Mucosa of descending colon (tissue), 3 donors: ENCODE results near the gene CCDC157. TPM values are rescaled to one million over a fixed set of nuclear protein-coding genes. Genes with fewer than 3 reads are reported as not detected.
A peak's percentile ranks its signal among the peaks of the same experiment; 100 is the strongest.
"Not testable (repeated sequence)": the region's sequence is repeated elsewhere in the genome, so short reads cannot be mapped to it uniquely, and the experiment has no call there.

Experiments
- ATAC-seq: fragments of 200-7000 bp; cut with Tn5 transposase; one replicate; pipeline ENCODE4 v1.9.1; 2020; ENCODE audit warnings: mild to moderate bottlenecking, moderate library complexity
- DNase-seq, 3 donors: peaks; one replicate each; pipeline ENCODE4 v3.0.0-alpha.2; 2020
- H3K36me3 ChIP-seq: fragments of 200-600 bp; one replicate; pipeline ENCODE4 v1.8.0; 2021; ENCODE audit warnings: low read depth, mild to moderate bottlenecking
- H3K4me1 ChIP-seq: fragments of 200-600 bp; one replicate; pipeline ENCODE4 v1.8.0; 2021; ENCODE audit warnings: low read depth, mild to moderate bottlenecking
- H3K4me3 ChIP-seq: fragments of 200-600 bp; one replicate; pipeline ENCODE4 v1.8.0; 2021; ENCODE audit warnings: mild to moderate bottlenecking
- H3K9me3 ChIP-seq: fragments of 200-600 bp; one replicate; pipeline ENCODE4 v1.8.0; 2021; ENCODE audit warnings: mild to moderate bottlenecking
- intact Hi-C, 2 donors: fragments of 100-400 bp; cut with DNase I in 1 of 2; cut with micrococcal nuclease in 1 of 2; formaldehyde crosslinking; loops; one replicate each; pipeline versions ENCODE4 v1.11.0 to v1.11.1; 2022; cut with DNase I, micrococcal nuclease
- total RNA-seq, 3 donors: library from RNA; stranded (reverse); fragmentation: NEBNext Ultra II Directional in 2 of 3; extraction: Animal tissue kit (Norgen Biotek cat#: 25700) in 2 of 3; gene quantifications; one replicate each; pipeline versions ENCODE4 v1.2.1 to v1.2.4, GENCODE V29; 2021 to 2023
- TF ChIP-seq, protein P1 (sequence below): fragments of 200-600 bp; IDR thresholded peaks from one replicate; pipeline ENCODE4 v1.8.0; 2022; ENCODE audit warnings: antibody characterized with exemption, mild to moderate bottlenecking
- donor health status: DM: no; HTN: no; CAD: no; lungs with moderate emphysema.
- donor health status: DM: no; HTN: no; CAD: no.
- donor health status: DM: no; HTN: yes; CAD: no.

CCDC157 gene
- total RNA-seq, 3 donors from 2014 or later = 1.6 to 2.2 (median 1.8) TPM

DNA sequence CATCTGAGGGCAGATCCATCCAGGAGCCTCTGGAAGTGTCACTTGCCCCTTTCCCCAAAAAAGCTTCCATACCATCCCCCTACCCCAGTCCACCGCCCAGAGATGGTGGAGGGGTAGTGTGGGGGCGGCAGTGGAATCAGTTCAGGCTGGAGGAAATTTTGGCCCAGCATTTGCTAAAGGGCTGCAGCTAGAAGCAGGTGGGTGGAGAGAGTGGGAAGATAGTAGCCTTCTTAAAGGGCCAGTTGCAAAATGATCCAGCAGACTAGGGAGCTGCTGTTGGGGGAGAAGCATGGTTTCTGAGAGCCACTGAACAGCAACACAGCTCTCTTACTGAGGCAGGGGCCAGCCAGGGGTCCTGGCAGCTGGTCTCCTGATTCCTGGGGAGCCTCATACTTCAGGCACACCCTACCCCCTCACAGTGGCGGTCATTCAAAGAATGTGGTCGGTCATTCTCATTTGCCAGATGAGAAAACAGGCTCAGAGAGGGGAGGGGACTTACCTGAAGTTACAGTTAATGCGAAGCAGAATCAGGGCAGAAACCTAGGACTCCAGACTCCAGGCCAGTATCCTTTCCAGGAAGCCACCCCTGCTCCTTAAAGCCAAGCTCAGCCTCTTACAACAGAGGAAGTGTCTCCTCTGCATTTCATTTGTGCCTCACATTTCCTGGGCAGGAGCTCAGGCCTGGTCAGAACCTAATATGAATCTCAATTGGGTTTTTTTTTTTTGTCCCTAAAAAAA lies 45.4 kb downstream of the CCDC157 start:
- Histone ChIP-seq H3K9me3 (no peaks in the 10 kb centered on the region), H3K4me1 (peaks cover 6% of the 10 kb centered on the region), H3K36me3 (no peaks in the 10 kb centered on the region), H3K4me3 (no peak overlapping the region)
- TF ChIP-seq, protein P1, sequence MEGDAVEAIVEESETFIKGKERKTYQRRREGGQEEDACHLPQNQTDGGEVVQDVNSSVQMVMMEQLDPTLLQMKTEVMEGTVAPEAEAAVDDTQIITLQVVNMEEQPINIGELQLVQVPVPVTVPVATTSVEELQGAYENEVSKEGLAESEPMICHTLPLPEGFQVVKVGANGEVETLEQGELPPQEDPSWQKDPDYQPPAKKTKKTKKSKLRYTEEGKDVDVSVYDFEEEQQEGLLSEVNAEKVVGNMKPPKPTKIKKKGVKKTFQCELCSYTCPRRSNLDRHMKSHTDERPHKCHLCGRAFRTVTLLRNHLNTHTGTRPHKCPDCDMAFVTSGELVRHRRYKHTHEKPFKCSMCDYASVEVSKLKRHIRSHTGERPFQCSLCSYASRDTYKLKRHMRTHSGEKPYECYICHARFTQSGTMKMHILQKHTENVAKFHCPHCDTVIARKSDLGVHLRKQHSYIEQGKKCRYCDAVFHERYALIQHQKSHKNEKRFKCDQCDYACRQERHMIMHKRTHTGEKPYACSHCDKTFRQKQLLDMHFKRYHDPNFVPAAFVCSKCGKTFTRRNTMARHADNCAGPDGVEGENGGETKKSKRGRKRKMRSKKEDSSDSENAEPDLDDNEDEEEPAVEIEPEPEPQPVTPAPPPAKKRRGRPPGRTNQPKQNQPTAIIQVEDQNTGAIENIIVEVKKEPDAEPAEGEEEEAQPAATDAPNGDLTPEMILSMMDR = no peak
- DNase-seq (no peak), ATAC-seq (no peak)
- intact Hi-C loops = no loop called here

DNA sequence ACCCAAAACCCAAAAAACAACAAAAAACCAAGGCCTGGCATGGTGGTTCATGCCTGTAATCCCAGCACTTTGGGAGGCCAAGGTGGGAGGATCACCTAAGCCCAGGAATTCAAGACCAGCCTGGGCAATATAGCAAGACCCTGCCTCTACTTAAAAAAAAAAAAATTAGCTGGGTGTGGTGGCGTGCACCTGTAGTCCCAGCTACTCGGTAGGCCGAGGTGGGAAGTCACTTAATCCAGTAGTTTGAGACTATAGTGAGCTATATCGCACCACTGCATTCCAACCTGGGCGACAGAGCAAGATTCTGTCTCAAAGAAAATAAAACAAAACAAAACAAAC lies 45.9 kb downstream of the CCDC157 start:
- H3K9me3 ChIP-seq, ATAC-seq, H3K36me3 ChIP-seq, H3K4me1 ChIP-seq, H3K4me3 ChIP-seq, intact Hi-C loops, DNase-seq: not testable (repeated sequence)

DNA sequence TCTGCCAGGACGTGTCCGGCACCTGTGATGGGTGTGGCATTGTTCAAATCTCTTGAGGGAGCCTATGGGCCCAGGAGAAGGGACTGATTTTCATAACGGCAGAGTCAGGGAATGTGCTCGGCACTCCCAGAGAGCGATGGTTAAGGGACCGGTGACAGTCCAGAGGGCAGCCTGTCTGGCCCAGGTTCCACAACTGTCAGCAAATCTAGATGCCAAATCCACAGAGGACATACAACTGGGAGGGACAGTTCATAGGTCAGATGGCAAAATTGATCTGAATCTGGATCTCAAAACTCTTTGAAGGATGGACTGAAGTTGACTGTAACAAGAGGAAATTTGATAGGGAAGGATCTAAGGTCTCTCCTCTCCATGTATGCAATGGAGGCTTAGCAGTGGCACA lies 47.5 kb downstream of the CCDC157 start:
- DNase-seq (no peak), ATAC-seq (no peak)
- no peaks in the 10 kb centered on the region for H3K4me1 ChIP-seq
- no peaks in the 10 kb centered on the region for H3K36me3 ChIP-seq
- no peak overlapping the region for H3K4me3 ChIP-seq
- TF ChIP-seq, protein P1 = no peak
- no peaks in the 10 kb centered on the region for H3K9me3 ChIP-seq
- intact Hi-C loops = no loop called here

DNA sequence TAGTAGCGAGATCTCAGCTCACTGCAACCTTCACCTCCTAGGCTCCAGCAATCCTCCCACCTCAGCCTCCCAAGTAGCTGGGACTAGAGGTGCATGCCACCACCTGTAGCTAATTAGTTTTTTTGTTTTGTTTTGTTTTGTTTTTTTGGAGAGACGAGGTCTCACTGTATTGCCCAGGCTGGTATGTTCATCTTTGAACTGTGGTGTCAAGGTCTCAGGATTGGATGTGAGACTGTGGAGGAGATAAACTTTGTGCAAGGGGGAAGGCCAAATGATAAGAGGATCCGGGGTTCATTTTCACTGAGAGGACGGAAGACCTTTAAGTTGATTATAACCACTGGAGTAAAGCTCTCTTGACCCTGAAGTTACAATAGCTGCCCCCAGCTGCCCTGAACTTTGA lies 48.9 kb downstream of the CCDC157 start:
- Histone ChIP-seq H3K9me3 (no peaks in the 10 kb centered on the region), H3K36me3 (no peaks in the 10 kb centered on the region), H3K4me3 (no peak overlapping the region), H3K4me1 (no peaks in the 10 kb centered on the region)
- DNase-seq (no peak), ATAC-seq (no peak)
- intact Hi-C loops = no loop called here
- TF ChIP-seq, protein P1 = no peak

DNA sequence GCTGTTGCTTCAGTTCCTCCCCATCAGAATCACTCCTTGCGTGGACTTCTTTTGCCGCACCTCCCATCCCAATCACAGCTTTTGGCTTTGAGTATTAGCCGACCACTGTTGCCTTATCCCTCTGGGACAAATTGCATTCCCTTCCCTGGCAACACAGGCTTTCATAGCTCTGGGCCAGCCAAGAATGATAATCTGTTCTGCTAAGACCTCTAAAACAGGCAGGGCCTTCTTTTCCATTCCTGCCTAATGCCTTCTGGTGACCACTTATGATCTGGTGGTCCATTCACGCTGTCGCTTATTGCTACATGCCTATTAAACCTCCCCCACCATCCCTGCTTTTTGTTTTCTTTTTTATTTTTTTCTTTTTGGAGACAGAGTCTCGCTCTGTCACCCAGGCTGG lies 49.6 kb downstream of the CCDC157 start:
- no peak overlapping the region for H3K4me3 ChIP-seq
- no peaks in the 10 kb centered on the region for H3K36me3 ChIP-seq
- no peaks in the 10 kb centered on the region for H3K4me1 ChIP-seq
- H3K9me3 ChIP-seq = no peaks in the 10 kb centered on the region
- TF ChIP-seq, protein P1 = no peak
- no peak for DNase-seq
- intact Hi-C loops = no loop called here
- no peak for ATAC-seq

DNA sequence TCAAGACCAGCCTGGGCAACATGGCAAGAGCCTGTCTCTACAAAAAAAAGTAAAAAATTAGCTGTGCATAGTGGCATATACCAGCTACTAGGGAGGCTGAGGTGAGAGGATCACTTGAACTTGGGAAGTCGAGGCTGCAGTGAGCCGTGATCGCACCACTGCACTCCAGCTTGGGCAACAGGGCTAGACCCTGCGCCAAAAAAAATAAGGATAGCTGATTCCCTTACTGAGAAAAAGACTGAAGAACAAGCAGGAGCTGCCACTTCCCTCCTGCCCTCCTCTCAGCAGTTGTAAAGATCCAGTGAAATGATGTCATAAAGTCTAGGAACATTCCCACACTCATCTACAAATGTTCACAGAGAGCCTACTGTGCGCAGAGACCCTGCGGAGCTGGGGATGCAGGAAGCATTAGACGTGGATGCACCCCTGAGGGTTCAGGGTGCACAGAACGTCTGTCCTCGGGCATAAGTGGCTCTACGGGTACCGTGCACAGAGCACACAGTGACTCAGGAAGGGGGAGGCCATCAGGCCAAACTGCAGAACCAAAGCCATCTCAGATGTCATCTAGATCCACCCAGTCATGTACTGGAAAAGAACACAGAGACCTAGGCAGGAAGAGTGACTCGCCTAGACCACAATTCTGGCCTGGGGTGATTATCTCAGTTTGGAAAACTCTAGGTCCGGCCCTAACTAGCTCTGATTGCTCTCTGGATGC lies 51.7 kb downstream of the CCDC157 start:
- Histone ChIP-seq H3K36me3 (no peaks in the 10 kb centered on the region), H3K4me1 (no peaks in the 10 kb centered on the region), H3K4me3 (no peak overlapping the region), H3K9me3 (no peaks in the 10 kb centered on the region)
- TF ChIP-seq, protein P1 = no peak
- ATAC-seq = peak; percentile 12
- no peak for DNase-seq
- intact Hi-C loops = no loop called here
